CD8-positive, alpha-beta memory T cell (primary cell): ENCODE measurements around the gene CHKB. TPM values are rescaled to one million over a fixed set of nuclear protein-coding genes. Genes with fewer than 3 reads are reported as not detected.

Experiments
- CTCF ChIA-PET: fragments of 350-600 bp; sonication (Branson Sonifier 250); formaldehyde crosslinking; loops from one replicate; lab custom pipeline; 2021; ENCODE audit warnings: antibody characterized with exemption; lab: Charles Lee
- POLR2A ChIA-PET: fragments of 350-600 bp; sonication (Branson Sonifier 250); formaldehyde crosslinking; loops from one replicate; lab custom pipeline; 2021; ENCODE audit warnings: antibody characterized with exemption; lab: Charles Lee
- DNase-seq, 5 donors: peaks; one replicate each; pipeline versions ENCODE4 v3.0.0 to v3.0.0-alpha.2; 2020 to 2022; ENCODE audit warnings: mixed read lengths in 1 of 5
- H3K27ac ChIP-seq: one replicate; pipeline ENCODE4 v1.7.0; 2013; ENCODE audit warnings: low read depth, mild to moderate bottlenecking, low read length, moderate library complexity
- H3K27me3 ChIP-seq: 2 replicates; pipeline ENCODE4 v1.7.0; 2013; ENCODE audit warnings: low read length, mild to moderate bottlenecking; ENCODE audit not compliant: insufficient read depth, poor library complexity, severe bottlenecking
- H3K36me3 ChIP-seq: 2 replicates; pipeline ENCODE4 v1.7.0; 2013; ENCODE audit warnings: mild to moderate bottlenecking, low read length, moderate library complexity; ENCODE audit not compliant: insufficient read depth
- H3K4me1 ChIP-seq: 2 replicates; pipeline ENCODE4 v1.7.0; 2013; ENCODE audit warnings: mild to moderate bottlenecking, low read length, moderate library complexity; ENCODE audit not compliant: insufficient read depth
- H3K4me3 ChIP-seq: 2 replicates; pipeline ENCODE4 v1.7.0; 2013; ENCODE audit warnings: mild to moderate bottlenecking, low read length
- H3K9me3 ChIP-seq: 2 replicates; pipeline ENCODE4 v1.7.0; 2013; ENCODE audit warnings: mild to moderate bottlenecking, low read length
- H3K27ac Mint-ChIP-seq, 8 donors: one replicate each; pipeline ENCODE4 v1.8.0; 2020 to 2021; ENCODE audit warnings: mixed read lengths in 8 of 8, mild to moderate bottlenecking in 6 of 8, inconsistent platforms in 3 of 8, moderate library complexity in 3 of 8
- H3K27me3 Mint-ChIP-seq, 2 donors: one replicate each; pipeline ENCODE4 v1.8.0; 2020 to 2021; ENCODE audit warnings: mixed read lengths in 2 of 2, mild to moderate bottlenecking in 1 of 2, moderate library complexity in 1 of 2
- H3K36me3 Mint-ChIP-seq, 3 donors: one replicate each; pipeline ENCODE4 v1.8.0; 2020 to 2021; ENCODE audit warnings: mixed read lengths in 3 of 3, inconsistent platforms in 1 of 3, mild to moderate bottlenecking in 1 of 3
- H3K4me1 Mint-ChIP-seq, 3 donors: one replicate each; pipeline ENCODE4 v1.8.0; 2020 to 2021; ENCODE audit warnings: mixed read lengths in 3 of 3, inconsistent platforms in 1 of 3, mild to moderate bottlenecking in 1 of 3
- H3K4me3 Mint-ChIP-seq, 7 donors: one replicate each; pipeline ENCODE4 v1.8.0; 2020 to 2021; ENCODE audit warnings: mixed read lengths in 7 of 7, mild to moderate bottlenecking in 6 of 7, moderate library complexity in 4 of 7, inconsistent platforms in 2 of 7
- H3K9me3 Mint-ChIP-seq, 5 donors: one replicate each; pipeline ENCODE4 v1.8.0; 2020 to 2022; ENCODE audit warnings: mixed read lengths in 5 of 5, mild to moderate bottlenecking in 3 of 5, moderate library complexity in 2 of 5, inconsistent platforms in 1 of 5
- polyA plus RNA-seq: library from polyadenylated mRNA; unstranded; fragments of 300-500 nt; fragmentation: Illumina TruSeq; gene quantifications from one replicate; pipeline ENCODE4 v1.2.3, GENCODE V29; 2021
- total RNA-seq, 2 experiments: library from RNA; stranded (reverse); gene quantifications; one replicate each; pipeline ENCODE4 v1.2.3, GENCODE V29; 2021

The CHKB gene
- total and polyA plus RNA-seq, 3 experiments from 2014 or later = 33.3 to 76.1 (median 72.1) TPM

DNA sequence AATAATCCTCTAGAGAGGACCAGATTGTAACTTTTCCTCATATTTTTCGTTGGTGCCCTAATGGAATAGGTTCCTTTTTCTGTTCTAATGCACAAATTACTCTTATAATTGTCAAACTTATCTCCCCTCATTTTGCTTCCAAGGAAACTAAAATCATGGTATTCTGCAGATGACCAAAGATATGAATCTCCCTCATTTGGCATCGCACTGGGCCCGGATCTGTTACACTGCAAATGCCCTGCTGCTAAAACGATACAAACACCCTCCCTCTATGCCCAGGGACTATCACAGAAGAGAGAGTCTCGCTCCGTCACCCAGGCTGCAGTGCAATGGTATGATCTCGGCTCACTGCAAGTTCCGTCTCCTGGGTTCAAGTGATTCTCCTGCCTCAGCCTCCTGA is 29.3 kb downstream of the CHKB start:
- CTCF ChIA-PET = no interaction called here
- H3K27ac Mint-ChIP-seq = no peak overlapping the region

GRCh38 chr22:50551160-50551752 is 31.4 kb downstream of the CHKB start:
- Mint-ChIP-seq H3K27ac (peak overlapping the region in 3 of 8 donors; percentile 65 to 81 (median 68)), H3K9me3 (no peaks in the 10 kb centered on the region), H3K36me3 (peaks cover 0 to 2% (median 0%) of the 10 kb centered on the region in 3 donors), H3K4me3 (peak overlapping the region in 5 of 7 donors; percentile 32 to 81 (median 60)), H3K4me1 (peaks cover 15 to 34% (median 18%) of the 10 kb centered on the region in 3 donors), H3K27me3 (no peaks in the 10 kb centered on the region)
- ChIA-PET CTCF (interaction anchor here (1.5 to 4.6 kb wide), 4 partner anchors 12 to 69 kb away, joined by 7 to 47 read pairs (median 20); partner anchors contain the start of genes SCO2 and SYCE3), POLR2A (interaction anchor here (1.4 to 2.0 kb wide), 2 partner anchors 12 to 26 kb away, joined by 4 to 6 read pairs; partner anchors contain the start of gene SCO2)
- H3K4me1 ChIP-seq = peaks cover 29% of the 10 kb centered on the region
- no peaks in the 10 kb centered on the region for H3K27me3 ChIP-seq
- H3K9me3 ChIP-seq = no peaks in the 10 kb centered on the region
- no peak overlapping the region for H3K4me3 ChIP-seq
- DNase-seq = peak in 1 of 5 donors; percentile 30
- H3K27ac ChIP-seq = no peak overlapping the region
- H3K36me3 ChIP-seq = no peaks in the 10 kb centered on the region

More for the DNA sequence above, 29.3 kb downstream of the CHKB start:
- Mint-ChIP-seq H3K4me3 (no peak overlapping the region), H3K4me1 (peaks cover 15 to 27% (median 17%) of the 10 kb centered on the region in 3 donors), H3K36me3 (peaks cover 0 to 2% (median 0%) of the 10 kb centered on the region in 3 donors), H3K27me3 (no peaks in the 10 kb centered on the region), H3K9me3 (no peaks in the 10 kb centered on the region)
- Histone ChIP-seq H3K27me3 (no peaks in the 10 kb centered on the region), H3K4me3 (no peak overlapping the region), H3K9me3 (no peaks in the 10 kb centered on the region), H3K36me3 (no peaks in the 10 kb centered on the region), H3K4me1 (peaks cover 25% of the 10 kb centered on the region), H3K27ac (no peak overlapping the region)
- peak in 1 of 5 donors; percentile 12 for DNase-seq
- POLR2A ChIA-PET = no interaction called here

GRCh38 chr22:50550395-50550794 is 32.3 kb downstream of the CHKB start:
- Mint-ChIP-seq H3K27me3 (no peaks in the 10 kb centered on the region), H3K4me3 (peak overlapping the region; percentile 72 to 84 (median 77)), H3K27ac (peak overlapping the region in 7 of 8 donors; percentile 39 to 86 (median 72)), H3K9me3 (no peaks in the 10 kb centered on the region), H3K36me3 (peaks cover 0 to 2% (median 0%) of the 10 kb centered on the region in 3 donors), H3K4me1 (peaks cover 22 to 43% (median 26%) of the 10 kb centered on the region in 3 donors)
- no peaks in the 10 kb centered on the region for H3K27me3 ChIP-seq
- ChIA-PET POLR2A (interaction anchor here (1.4 to 2.0 kb wide), 2 partner anchors 11 to 25 kb away, joined by 4 to 6 read pairs; partner anchors contain the start of gene SCO2), CTCF (interaction anchor here (1.5 to 4.6 kb wide), 4 partner anchors 13 to 70 kb away, joined by 7 to 47 read pairs (median 20); partner anchors contain the start of genes SCO2 and SYCE3)
- peaks cover 36% of the 10 kb centered on the region for H3K4me1 ChIP-seq
- H3K4me3 ChIP-seq = no peak overlapping the region
- H3K9me3 ChIP-seq = no peaks in the 10 kb centered on the region
- peak in 1 of 5 donors; percentile 31 for DNase-seq
- no peaks in the 10 kb centered on the region for H3K36me3 ChIP-seq
- H3K27ac ChIP-seq = no peak overlapping the region

DNA sequence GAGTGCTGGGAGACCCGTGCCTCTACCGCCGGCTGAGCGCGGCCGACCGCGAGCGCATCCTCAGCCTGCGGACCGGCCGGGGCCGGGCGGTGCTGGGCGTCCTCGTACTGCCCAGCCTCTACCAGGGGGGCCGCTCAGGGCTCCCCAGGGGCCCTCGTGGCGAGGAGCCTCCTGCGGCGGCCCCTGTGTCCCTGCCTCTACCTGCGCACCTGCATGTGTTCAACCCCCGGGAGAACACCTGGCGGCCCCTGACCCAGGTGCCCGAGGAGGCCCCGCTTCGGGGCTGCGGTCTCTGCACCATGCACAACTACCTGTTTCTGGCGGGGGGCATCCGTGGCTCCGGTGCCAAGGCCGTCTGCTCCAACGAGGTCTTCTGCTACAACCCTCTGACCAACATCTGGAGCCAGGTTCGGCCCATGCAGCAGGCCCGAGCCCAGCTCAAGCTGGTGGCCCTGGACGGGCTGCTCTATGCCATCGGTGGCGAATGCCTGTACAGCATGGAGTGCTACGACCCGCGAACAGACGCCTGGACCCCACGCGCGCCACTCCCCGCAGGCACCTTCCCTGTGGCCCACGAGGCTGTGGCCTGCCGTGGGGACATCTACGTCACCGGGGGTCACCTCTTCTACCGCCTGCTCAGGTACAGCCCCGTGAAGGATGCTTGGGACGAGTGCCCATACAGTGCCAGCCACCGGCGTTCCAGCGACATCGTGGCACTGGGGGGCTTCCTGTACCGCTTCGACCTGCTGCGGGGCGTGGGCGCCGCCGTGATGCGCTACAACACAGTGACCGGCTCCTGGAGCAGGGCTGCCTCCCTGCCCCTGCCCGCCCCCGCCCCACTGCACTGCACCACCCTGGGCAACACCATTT is 33.5 kb downstream of the CHKB start:
- H3K4me3 ChIP-seq = peak overlapping the region; percentile 60
- Mint-ChIP-seq H3K4me1 (peaks cover 33 to 55% (median 38%) of the 10 kb centered on the region in 3 donors), H3K27me3 (no peaks in the 10 kb centered on the region), H3K36me3 (peaks cover 0 to 2% (median 0%) of the 10 kb centered on the region in 3 donors), H3K27ac (peak overlapping the region; percentile 23 to 86 (median 77)), H3K9me3 (no peaks in the 10 kb centered on the region), H3K4me3 (peak overlapping the region; percentile 72 to 86 (median 79))
- peaks cover 48% of the 10 kb centered on the region for H3K4me1 ChIP-seq
- CTCF ChIA-PET = interaction anchor here (0.9 to 5.8 kb wide), 11 partner anchors 11 to 72 kb away, joined by 3 to 86 read pairs (median 8); partner anchors contain the start of genes LMF2, NCAPH2, SCO2 and SYCE3
- no peaks in the 10 kb centered on the region for H3K36me3 ChIP-seq
- POLR2A ChIA-PET = interaction anchor here (0.8 to 2.4 kb wide), 12 partner anchors 10 to 358 kb away, joined by 3 to 36 read pairs (median 8); partner anchors contain the start of genes CHKB, HDAC10, LMF2 and NCAPH2
- peak in 1 of 5 donors; percentile 45 for DNase-seq
- H3K27me3 ChIP-seq = no peaks in the 10 kb centered on the region
- no peaks in the 10 kb centered on the region for H3K9me3 ChIP-seq
- peak overlapping the region; percentile 54 for H3K27ac ChIP-seq

DNA sequence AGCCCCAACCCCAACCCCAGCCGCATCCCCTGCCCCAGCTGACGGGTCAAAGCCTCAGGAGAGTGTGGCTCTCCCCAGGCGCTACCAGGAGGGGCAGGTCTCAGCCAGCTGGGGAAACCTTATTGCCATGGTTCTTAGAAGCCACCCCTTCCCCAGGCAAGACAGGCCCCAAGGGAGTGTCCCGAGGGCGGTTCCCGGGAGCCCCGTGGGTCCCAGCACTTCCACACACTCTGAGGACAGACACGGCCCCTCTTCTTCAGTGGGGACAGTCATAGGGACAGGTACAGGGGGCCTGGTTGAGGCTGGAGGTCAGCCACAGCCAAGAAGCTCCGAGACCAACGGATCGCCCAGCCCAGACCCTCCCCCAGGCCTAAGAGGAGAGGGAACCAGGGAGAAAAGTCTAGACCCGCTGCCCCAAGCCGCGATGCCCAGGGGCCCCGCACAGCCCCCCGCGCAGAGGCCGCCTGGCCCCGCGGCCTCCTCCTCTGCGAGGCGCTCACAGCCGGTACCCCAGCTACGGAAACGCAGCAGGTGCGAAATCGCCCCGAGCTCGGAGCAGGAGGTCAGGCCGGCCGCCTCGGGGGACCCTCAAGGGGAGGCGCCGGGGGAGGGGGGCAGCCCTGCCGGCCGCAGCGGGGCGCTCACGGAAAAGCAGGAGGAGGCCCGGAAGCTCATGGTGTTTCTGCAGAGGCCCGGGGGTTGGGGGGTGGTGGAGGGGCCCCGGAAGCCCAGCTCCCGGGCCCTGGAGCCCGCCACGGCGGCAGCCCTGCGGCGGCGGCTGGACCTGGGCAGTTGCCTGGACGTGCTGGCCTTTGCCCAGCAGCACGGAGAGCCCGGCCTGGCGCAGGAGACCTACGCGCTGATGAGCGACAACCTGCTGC is 34.4 kb downstream of the CHKB start:
- Histone ChIP-seq H3K27ac (peak overlapping the region; percentile 54), H3K27me3 (no peaks in the 10 kb centered on the region), H3K36me3 (no peaks in the 10 kb centered on the region), H3K4me3 (peak overlapping the region; percentile 60), H3K9me3 (no peaks in the 10 kb centered on the region), H3K4me1 (peaks cover 53% of the 10 kb centered on the region)
- ChIA-PET CTCF (interaction anchor here (0.6 to 5.8 kb wide), 15 partner anchors 11 to 78 kb away, joined by 3 to 86 read pairs (median 4); partner anchors contain the start of genes CPT1B, LMF2, NCAPH2 and SCO2), POLR2A (interaction anchor here (0.6 to 2.4 kb wide), 12 partner anchors 9 to 357 kb away, joined by 3 to 36 read pairs (median 8); partner anchors contain the start of genes CHKB, HDAC10, LMF2 and NCAPH2)
- Mint-ChIP-seq H3K4me1 (peaks cover 33 to 58% (median 38%) of the 10 kb centered on the region in 3 donors), H3K9me3 (no peaks in the 10 kb centered on the region), H3K27ac (peak overlapping the region; percentile 68 to 88 (median 82)), H3K27me3 (no peaks in the 10 kb centered on the region), H3K36me3 (peaks cover 0 to 2% (median 0%) of the 10 kb centered on the region in 3 donors), H3K4me3 (peak overlapping the region; percentile 57 to 79 (median 67))
- DNase-seq = peak; percentile 51 to 80 (median 61)

- H3K9me3 Mint-ChIP-seq = no peaks in the 10 kb centered on the region
- POLR2A ChIA-PET = interaction anchor here (1.8 to 2.4 kb wide), 6 partner anchors 8 to 73 kb away, joined by 8 to 36 read pairs (median 15); partner anchors contain the start of genes CHKB, LMF2, NCAPH2 and SCO2
- H3K27me3 ChIP-seq = no peaks in the 10 kb centered on the region
- no peaks in the 10 kb centered on the region for H3K27me3 Mint-ChIP-seq
- peak overlapping the region in 5 of 8 donors; percentile 17 to 81 (median 57) for H3K27ac Mint-ChIP-seq
- no peaks in the 10 kb centered on the region for H3K36me3 ChIP-seq
- H3K4me3 ChIP-seq = no peak overlapping the region
- H3K4me1 ChIP-seq = peaks cover 53% of the 10 kb centered on the region
- no peaks in the 10 kb centered on the region for H3K9me3 ChIP-seq
- H3K27ac ChIP-seq = no peak overlapping the region
- H3K4me1 Mint-ChIP-seq = peaks cover 35 to 58% (median 41%) of the 10 kb centered on the region in 3 donors
- peaks cover 0 to 2% (median 0%) of the 10 kb centered on the region in 3 donors for H3K36me3 Mint-ChIP-seq
- peak in 1 of 5 donors; percentile 50 for DNase-seq
- H3K4me3 Mint-ChIP-seq = peak overlapping the region in 5 of 7 donors; percentile 9 to 38 (median 29)
- CTCF ChIA-PET = interaction anchor here (0.6 to 5.8 kb wide), 12 partner anchors 10 to 77 kb away, joined by 3 to 86 read pairs (median 5); partner anchors contain the start of genes SCO2, SYCE3 and TYMP
Measured at GRCh38 chr22:50547263-50547985, 35.2 kb downstream of the CHKB start.
